Fibroblast of pulmonary artery (primary cell): ENCODE measurements around the gene IGFBP1.
A peak's percentile ranks its signal among the peaks of the same experiment; 100 is the strongest.

Experiments used
- DNase-seq: peaks from one replicate; pipeline ENCODE4 v3.0.0-alpha.2; 2010; ENCODE audit warnings: low read depth
- H3K4me3 ChIP-seq: replicated peaks from 2 replicates; pipeline ENCODE4 v1.5.1; 2011; ENCODE audit warnings: low read depth, mild to moderate bottlenecking, control low read depth, low read length, moderate library complexity
- TF ChIP-seq, protein P1 (sequence below): IDR thresholded peaks from 2 replicates; pipeline ENCODE4 v1.5.1; 2011; ENCODE audit warnings: mild to moderate bottlenecking, control low read depth, low read length, inconsistent platforms; ENCODE audit errors: missing control alignments

The IGFBP1 gene

DNA sequence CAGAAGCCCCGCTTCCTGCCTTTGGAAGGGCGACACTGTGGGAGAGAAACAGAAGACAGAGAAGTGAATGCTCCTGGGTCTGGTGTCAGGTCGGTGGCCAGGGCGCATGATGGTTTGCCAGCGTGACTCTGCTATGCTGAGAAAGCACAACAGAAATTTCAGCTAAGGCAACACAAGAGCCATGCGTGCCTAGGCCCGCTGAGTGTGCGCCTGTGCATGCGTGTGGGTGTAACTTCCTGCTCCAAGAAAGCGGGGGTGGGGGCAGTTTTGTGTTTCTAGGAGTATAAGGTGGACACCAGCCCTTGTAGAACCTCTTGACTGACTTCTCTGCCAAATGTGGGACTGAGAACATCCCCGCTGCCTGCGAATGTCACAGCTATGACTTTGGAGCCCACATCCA, 26.6 kb downstream of the IGFBP1 start:
- no peak overlapping the region for H3K4me3 ChIP-seq
- TF ChIP-seq, protein P1, sequence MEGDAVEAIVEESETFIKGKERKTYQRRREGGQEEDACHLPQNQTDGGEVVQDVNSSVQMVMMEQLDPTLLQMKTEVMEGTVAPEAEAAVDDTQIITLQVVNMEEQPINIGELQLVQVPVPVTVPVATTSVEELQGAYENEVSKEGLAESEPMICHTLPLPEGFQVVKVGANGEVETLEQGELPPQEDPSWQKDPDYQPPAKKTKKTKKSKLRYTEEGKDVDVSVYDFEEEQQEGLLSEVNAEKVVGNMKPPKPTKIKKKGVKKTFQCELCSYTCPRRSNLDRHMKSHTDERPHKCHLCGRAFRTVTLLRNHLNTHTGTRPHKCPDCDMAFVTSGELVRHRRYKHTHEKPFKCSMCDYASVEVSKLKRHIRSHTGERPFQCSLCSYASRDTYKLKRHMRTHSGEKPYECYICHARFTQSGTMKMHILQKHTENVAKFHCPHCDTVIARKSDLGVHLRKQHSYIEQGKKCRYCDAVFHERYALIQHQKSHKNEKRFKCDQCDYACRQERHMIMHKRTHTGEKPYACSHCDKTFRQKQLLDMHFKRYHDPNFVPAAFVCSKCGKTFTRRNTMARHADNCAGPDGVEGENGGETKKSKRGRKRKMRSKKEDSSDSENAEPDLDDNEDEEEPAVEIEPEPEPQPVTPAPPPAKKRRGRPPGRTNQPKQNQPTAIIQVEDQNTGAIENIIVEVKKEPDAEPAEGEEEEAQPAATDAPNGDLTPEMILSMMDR = no peak
- DNase-seq = no peak

DNA sequence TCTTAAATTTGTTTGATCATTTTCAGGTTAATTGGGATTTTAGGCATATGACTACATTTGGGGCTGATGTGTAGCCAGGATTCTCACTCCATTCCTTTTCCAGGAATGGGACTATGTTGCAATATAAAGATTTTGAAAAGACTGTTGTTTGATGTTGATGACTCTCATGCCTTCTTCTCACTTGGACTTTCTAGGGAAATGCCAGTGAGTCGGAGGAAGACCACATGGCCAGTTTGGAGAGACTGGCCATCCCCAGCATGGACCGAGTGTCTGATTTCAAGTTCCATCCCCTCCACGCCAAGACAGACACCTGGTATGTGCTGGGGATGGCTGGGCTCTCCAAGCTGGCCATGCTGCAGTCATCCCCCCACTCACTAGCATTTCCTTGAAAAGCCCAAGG, 27.3 kb downstream of the IGFBP1 start:
- TF ChIP-seq, protein P1 = no peak
- no peak for DNase-seq
- no peak overlapping the region for H3K4me3 ChIP-seq

DNA sequence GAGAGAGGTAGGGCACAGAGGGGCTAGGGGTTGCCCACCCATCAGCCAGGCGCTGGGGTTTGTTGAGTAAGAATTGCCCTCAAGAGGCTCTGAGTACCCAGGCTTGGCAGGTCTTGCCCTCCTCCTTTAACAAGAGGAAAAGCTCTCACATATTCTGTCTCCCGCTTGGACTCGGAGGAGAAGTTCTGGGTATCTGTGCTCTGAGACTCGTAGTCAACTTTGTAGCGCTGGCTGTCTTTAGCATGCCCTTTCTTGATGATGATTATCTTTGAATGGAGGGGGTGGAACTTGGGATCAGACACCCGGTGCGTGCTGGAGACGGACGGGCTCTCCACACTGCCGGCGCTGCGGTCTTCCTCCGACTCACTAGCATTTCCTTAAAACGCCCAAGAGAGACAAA, 28.8 kb downstream of the IGFBP1 start:
- no peak overlapping the region for H3K4me3 ChIP-seq
- no peak for DNase-seq
- TF ChIP-seq, protein P1 = no peak

DNA sequence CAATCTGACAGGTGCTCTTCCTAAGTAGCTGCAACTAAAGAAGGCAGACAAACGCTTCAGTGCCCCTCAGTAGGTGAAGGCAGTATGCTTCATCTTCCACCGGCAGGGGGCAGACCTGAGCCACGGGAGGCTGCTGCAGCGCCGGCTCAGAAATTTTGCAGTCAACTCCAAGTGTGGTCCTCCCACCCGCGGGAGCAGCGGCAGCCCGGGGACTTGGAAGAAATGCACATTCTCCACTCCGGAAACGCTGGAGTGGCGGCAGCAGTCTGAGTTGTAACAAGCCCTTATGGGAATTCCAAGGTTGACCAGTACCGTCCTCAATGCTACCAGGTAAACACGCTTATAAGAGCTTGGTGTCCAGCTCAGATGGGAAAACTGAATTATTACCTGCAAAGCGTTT, 29.4 kb downstream of the IGFBP1 start:
- H3K4me3 ChIP-seq = no peak overlapping the region
- TF ChIP-seq, protein P1 = peak; percentile 88
- peak; percentile 75 for DNase-seq

DNA sequence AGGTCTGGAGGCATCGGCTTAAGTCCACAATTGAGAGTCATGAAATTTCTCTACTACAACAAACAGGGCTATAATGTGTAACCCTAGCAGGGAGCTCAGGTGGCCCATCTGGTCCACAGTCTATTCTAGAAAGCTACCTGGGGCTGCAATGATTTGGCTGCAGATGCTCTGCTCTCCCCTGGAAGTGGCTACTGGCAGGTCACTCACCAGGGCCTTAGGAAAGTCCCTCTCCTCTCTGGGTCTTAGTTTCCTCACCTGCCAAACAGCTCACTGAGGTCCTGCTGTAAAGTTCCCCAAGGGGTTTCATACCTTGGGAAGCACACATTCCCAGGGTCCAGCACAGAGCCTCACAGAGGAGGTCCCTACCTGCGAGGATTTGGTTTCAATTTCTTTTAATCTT, 30.3 kb downstream of the IGFBP1 start:
- no peak for DNase-seq
- TF ChIP-seq, protein P1 = no peak
- H3K4me3 ChIP-seq = no peak overlapping the region

DNA sequence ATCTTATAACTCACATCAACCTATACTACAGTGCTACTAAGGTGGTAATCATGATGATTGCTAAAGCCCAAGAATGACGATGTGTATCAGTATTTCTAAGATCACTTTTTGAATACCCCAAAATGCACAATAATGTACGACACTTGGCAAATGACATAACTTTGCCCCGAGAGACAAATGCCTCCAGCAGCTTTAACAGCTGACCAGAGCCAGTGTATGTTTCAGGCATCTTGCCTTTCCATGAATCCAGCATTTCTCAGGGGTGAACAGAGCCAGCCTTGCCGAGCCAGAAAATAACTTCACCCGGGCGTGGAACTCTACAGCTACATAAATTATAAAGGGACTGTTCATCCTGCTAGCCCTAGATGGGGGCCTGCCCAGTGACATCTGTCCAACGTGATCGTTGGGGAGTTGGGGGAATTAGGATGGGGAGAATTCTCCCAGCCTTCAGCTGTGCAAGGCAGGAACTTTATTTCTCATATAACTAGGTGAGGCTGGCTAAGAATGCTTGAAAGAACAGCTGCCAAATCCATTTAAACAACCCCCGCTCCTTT, 31.0 kb downstream of the IGFBP1 start:
- TF ChIP-seq, protein P1 = no peak
- H3K4me3 ChIP-seq = peak overlapping the region; percentile 5

DNA sequence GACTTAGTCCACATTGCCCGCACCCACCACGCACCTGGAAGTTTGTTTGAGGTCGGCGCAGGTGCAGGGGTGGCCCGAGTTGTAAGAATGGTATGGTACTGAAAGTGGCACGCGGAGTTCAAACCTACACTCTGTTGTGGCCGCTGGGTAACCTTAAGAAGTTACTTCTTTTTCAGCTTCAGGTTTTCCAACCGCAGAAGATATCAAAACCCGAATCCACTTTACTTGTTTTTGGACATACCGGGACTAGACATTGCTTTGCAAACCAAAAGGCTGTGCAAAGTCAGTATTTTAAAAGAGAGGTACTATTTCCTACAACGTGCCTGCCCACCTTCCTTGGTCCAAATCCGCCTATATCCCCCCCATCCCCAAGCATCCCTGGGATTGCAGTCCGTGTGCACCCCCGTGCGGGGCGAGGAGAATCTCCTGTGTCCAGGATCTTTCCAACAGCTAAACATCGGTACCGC, 31.7 kb downstream of the IGFBP1 start:
- TF ChIP-seq, protein P1 = no peak
- H3K4me3 ChIP-seq = peak overlapping the region; percentile 44
- DNase-seq = no peak

More for the DNA sequence above, 31.0 kb downstream of the IGFBP1 start:
- DNase-seq = no peak
